B cell (primary cell): ENCODE data around the gene GNA12. TPM values are rescaled to one million over a fixed set of nuclear protein-coding genes. Genes with fewer than 3 reads are reported as not detected.

Experiments
- ATAC-seq: fragments of 200-7000 bp; cut with Tn5 transposase; one replicate; pipeline ENCODE4 v1.10.0; 2021; ENCODE audit warnings: low read depth, mild to moderate bottlenecking, moderate number of reproducible peaks, moderate library complexity
- CTCF ChIA-PET: fragments of 350-600 bp; sonication (Branson Sonifier 250); formaldehyde crosslinking; loops from one replicate; lab custom pipeline; 2021; ENCODE audit warnings: antibody characterized with exemption, inconsistent platforms; lab: Charles Lee
- POLR2A ChIA-PET: fragments of 350-600 bp; sonication (Branson Sonifier 250); formaldehyde crosslinking; loops from one replicate; lab custom pipeline; 2021; ENCODE audit warnings: antibody characterized with exemption; lab: Charles Lee
- DNase-seq: peaks from one replicate; pipeline ENCODE4 v3.0.0; 2013
- H2AFZ ChIP-seq: 2 replicates; pipeline ENCODE4 v1.6.1; 2012; ENCODE audit warnings: mild to moderate bottlenecking, low read depth, low read length; ENCODE audit not compliant: insufficient read depth, poor library complexity, severe bottlenecking
- H3K27ac ChIP-seq, 2 donors: 1 replicate in 1 of 2; 2 replicates in 1 of 2; pipeline ENCODE4 v1.5.1; 2012 to 2013; ENCODE audit warnings: low read length in 2 of 2, mild to moderate bottlenecking in 2 of 2, moderate library complexity in 1 of 2
- H3K27me3 ChIP-seq, 4 experiments: fragments of 200-600 bp in 1 of 4; sonication (generic) in 1 of 4; replicated peaks in 1 of 4; 1 replicate in 2 of 4; 2 replicates in 2 of 4; pipeline versions ENCODE4 v1.6.1 to v1.7.0; 2013 to 2016; ENCODE audit warnings: low read length in 3 of 4, mild to moderate bottlenecking in 2 of 4, mixed read lengths in 1 of 4, moderate library complexity in 1 of 4; ENCODE audit not compliant: insufficient read depth in 4 of 4, control insufficient read depth in 3 of 4; ENCODE audit errors: control extremely low read depth in 1 of 4
- H3K36me3 ChIP-seq, 2 experiments: replicated peaks in 1 of 2; 1 replicate in 1 of 2; 2 replicates in 1 of 2; pipeline versions ENCODE4 v1.6.1 to v1.7.1; 2013; ENCODE audit warnings: low read length in 1 of 2; ENCODE audit not compliant: insufficient read depth in 2 of 2, control insufficient read depth in 1 of 2; ENCODE audit errors: control extremely low read depth in 1 of 2, extremely low read depth in 1 of 2
- H3K4me1 ChIP-seq, 2 donors: fragments of 200-600 bp in 1 of 2; sonication (generic) in 1 of 2; 1 replicate in 1 of 2; 2 replicates in 1 of 2; pipeline versions ENCODE4 v1.5.1 to v1.6.1; 2013 to 2017; ENCODE audit warnings: low read length in 2 of 2; ENCODE audit not compliant: control insufficient read depth in 2 of 2, insufficient read depth in 2 of 2
- H3K4me2 ChIP-seq: replicated peaks from 2 replicates; pipeline ENCODE3; 2012; ENCODE audit warnings: mild to moderate bottlenecking, low read depth, low read length; ENCODE audit not compliant: poor library complexity, severe bottlenecking
- H3K4me3 ChIP-seq, 5 experiments: fragments of 200-600 bp in 1 of 5; sonication (generic) in 1 of 5; 1 replicate in 3 of 5; 2 replicates in 2 of 5; pipeline versions ENCODE4 v1.5.1 to v1.7.0; 2011 to 2016; ENCODE audit warnings: low read length in 4 of 5, mild to moderate bottlenecking in 4 of 5, low read depth in 2 of 5, control low read depth in 1 of 5, moderate library complexity in 1 of 5; ENCODE audit not compliant: insufficient read depth in 1 of 5; ENCODE audit errors: control extremely low read depth in 1 of 5, extremely low read depth in 1 of 5
- H3K79me2 ChIP-seq: fragments of 200-600 bp; sonication (generic); one replicate; pipeline ENCODE4 v1.6.0; 2016; ENCODE audit warnings: low read length; ENCODE audit not compliant: control insufficient read depth, insufficient read depth
- H3K9ac ChIP-seq: fragments of 200-600 bp; sonication (generic); 2 replicates; pipeline ENCODE4 v1.6.1; 2017; ENCODE audit warnings: mild to moderate bottlenecking, low read length, moderate library complexity
- H3K9me3 ChIP-seq, 3 donors: one replicate each; pipeline versions ENCODE4 v1.6.1 to v1.7.1; 2013; ENCODE audit warnings: low read length in 2 of 3; ENCODE audit not compliant: control insufficient read depth in 2 of 3, insufficient read depth in 1 of 3; ENCODE audit errors: control extremely low read depth in 1 of 3
- H4K20me1 ChIP-seq: 2 replicates; pipeline ENCODE4 v1.6.0; 2012; ENCODE audit warnings: mild to moderate bottlenecking, low read length; ENCODE audit not compliant: insufficient read depth, control insufficient read depth, poor library complexity, severe bottlenecking
- H3K27ac Mint-ChIP-seq: one replicate; pipeline ENCODE4 v1.8.0; 2021; ENCODE audit warnings: mixed read lengths
- H3K27me3 Mint-ChIP-seq: one replicate; pipeline ENCODE4 v1.8.0; 2021; ENCODE audit warnings: mixed read lengths
- H3K4me1 Mint-ChIP-seq: one replicate; pipeline ENCODE4 v1.8.0; 2021; ENCODE audit warnings: mixed read lengths
- H3K4me3 Mint-ChIP-seq: one replicate; pipeline ENCODE4 v1.8.0; 2021; ENCODE audit warnings: mixed read lengths
- H3K9me3 Mint-ChIP-seq: one replicate; pipeline ENCODE4 v1.8.0; 2022; ENCODE audit warnings: mixed read lengths; ENCODE audit not compliant: insufficient read depth
- EZH2 ChIP-seq: IDR thresholded peaks from 2 replicates; pipeline ENCODE4 v1.6.1; 2012; ENCODE audit warnings: borderline replicate concordance, low read depth, mild to moderate bottlenecking, moderate library complexity, low read length; ENCODE audit not compliant: insufficient read depth, poor library complexity, severe bottlenecking
- WGBS: methylation state at CpG from one replicate; pipeline ENCODE4 v1.1.5; 2013; ENCODE audit warnings: missing lambda C conversion rate; ENCODE audit not compliant: insufficient coverage; 5-methylcytosine and 5-hydroxymethylcytosine counted together
- intact Hi-C: fragments of 100-400 bp; cut with micrococcal nuclease; formaldehyde crosslinking; loops from one replicate; pipeline ENCODE4 v1.10.0; 2022
- polyA plus RNA-seq: library from polyadenylated mRNA; depleted of rRNA; stranded (reverse); fragments of >200 nt; gene quantifications from 2 replicates; pipeline ENCODE4 v1.2.3, GENCODE V29; 2012
- total RNA-seq, 2 donors: library from RNA; stranded (reverse); fragments of 120-200 nt in 1 of 2; gene quantifications; 1 replicate in 1 of 2; 2 replicates in 1 of 2; pipeline versions ENCODE4 v1.2.3 to v1.2.4, GENCODE V29; 2013 to 2022
- TF ChIP-seq, protein P1 (sequence below): fragments of 200-600 bp; IDR thresholded peaks from one replicate; pipeline ENCODE4 v1.8.0; 2022; ENCODE audit warnings: antibody characterized with exemption, mild to moderate bottlenecking

GNA12 gene
- total and polyA plus RNA-seq, 2 donors (not counting 1 experiment from before 2014, with no cell fraction given), result 34.6 to 110 TPM

DNA sequence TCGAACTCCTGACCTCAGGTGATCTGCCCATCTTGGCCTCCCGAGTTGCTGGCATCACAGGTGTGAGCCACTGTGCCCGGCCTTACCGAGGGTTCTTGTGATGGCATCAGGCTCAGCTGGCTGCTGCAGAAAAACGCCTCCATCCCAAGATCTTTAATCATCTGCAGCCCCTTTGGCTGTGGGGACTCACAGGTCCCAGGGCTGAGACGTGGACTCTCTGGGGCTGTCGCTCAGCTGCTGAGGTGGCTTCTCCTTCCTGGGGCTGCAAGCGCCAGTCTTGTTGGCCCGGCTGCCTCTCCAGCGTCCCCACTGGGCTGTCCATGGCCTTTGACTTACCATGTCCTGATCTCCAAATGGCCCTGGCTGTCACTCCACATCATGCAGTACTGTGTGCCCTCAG lies 136.1 kb downstream of the GNA12 start:
- ATAC-seq (no peak), DNase-seq (no peak)
- Mint-ChIP-seq H3K27ac (peak overlapping the region; percentile 32), H3K4me1 (peaks cover 34% of the 10 kb centered on the region), H3K27me3 (no peaks in the 10 kb centered on the region), H3K4me3 (no peak overlapping the region), H3K9me3 (no peaks in the 10 kb centered on the region)
- peaks cover 0 to 9% (median 0%) of the 10 kb centered on the region in 3 donors for H3K9me3 ChIP-seq
- H4K20me1 ChIP-seq, result no peaks in the 10 kb centered on the region
- no peak for TF ChIP-seq EZH2
- TF ChIP-seq, protein P1, sequence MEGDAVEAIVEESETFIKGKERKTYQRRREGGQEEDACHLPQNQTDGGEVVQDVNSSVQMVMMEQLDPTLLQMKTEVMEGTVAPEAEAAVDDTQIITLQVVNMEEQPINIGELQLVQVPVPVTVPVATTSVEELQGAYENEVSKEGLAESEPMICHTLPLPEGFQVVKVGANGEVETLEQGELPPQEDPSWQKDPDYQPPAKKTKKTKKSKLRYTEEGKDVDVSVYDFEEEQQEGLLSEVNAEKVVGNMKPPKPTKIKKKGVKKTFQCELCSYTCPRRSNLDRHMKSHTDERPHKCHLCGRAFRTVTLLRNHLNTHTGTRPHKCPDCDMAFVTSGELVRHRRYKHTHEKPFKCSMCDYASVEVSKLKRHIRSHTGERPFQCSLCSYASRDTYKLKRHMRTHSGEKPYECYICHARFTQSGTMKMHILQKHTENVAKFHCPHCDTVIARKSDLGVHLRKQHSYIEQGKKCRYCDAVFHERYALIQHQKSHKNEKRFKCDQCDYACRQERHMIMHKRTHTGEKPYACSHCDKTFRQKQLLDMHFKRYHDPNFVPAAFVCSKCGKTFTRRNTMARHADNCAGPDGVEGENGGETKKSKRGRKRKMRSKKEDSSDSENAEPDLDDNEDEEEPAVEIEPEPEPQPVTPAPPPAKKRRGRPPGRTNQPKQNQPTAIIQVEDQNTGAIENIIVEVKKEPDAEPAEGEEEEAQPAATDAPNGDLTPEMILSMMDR, result no peak
- WGBS, result 97% methylated on average over 10 of the region's 10 CpGs
- no peak overlapping the region for H2AFZ ChIP-seq
- CTCF ChIA-PET, result interaction anchor here (1.4 to 7.2 kb wide), 9 partner anchors 9 to 257 kb away, joined by 3 to 128 read pairs (median 50); no protein-coding TSS in a partner anchor
- H3K4me1 ChIP-seq, result peaks cover 29 to 39% of the 10 kb centered on the region in 2 donors
- POLR2A ChIA-PET, result interaction anchor here (0.6 to 2.9 kb wide), 2 partner anchors 9 to 48 kb away, joined by 5 to 24 read pairs; no protein-coding TSS in a partner anchor
- no peak overlapping the region for H3K27ac ChIP-seq
- no peak overlapping the region for H3K4me2 ChIP-seq
- no peak overlapping the region for H3K4me3 ChIP-seq
- H3K79me2 ChIP-seq, result peaks cover 3% of the 10 kb centered on the region
- H3K36me3 ChIP-seq, result peaks cover 0 to 6% of the 10 kb centered on the region in 2 experiments
- no peak overlapping the region for H3K9ac ChIP-seq
- H3K27me3 ChIP-seq, result no peaks in the 10 kb centered on the region
- intact Hi-C loops, result no loop called here

DNA sequence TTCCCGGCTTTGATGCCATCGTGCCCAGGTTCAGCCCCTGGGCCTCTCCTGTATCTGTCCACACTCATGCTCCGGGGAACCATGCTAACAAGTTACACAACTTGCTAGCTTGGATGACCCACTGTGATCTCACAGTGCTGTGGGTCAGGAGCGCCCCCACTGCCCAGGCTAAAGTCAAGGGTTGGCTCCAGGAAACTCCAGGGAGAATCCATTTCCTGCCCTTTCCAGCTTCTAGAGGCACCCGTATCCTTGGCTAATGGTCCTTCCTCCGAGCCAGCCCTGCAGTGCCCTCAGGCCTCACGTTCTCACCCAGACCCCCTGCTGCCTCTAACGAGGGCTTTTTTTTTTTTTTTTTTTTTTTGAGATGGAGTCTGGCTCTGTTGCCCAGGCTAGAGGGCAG lies 136.6 kb downstream of the GNA12 start:
- H3K27me3 Mint-ChIP-seq, result no peaks in the 10 kb centered on the region
- Histone ChIP-seq H3K27me3 (no peaks in the 10 kb centered on the region), H3K9ac (no peak overlapping the region), H3K9me3 (peaks cover 0 to 9% (median 0%) of the 10 kb centered on the region in 3 donors), H3K4me3 (no peak overlapping the region), H3K4me2 (no peak overlapping the region), H2AFZ (no peak overlapping the region), H3K36me3 (peaks cover 0 to 3% of the 10 kb centered on the region in 2 experiments), H3K4me1 (peaks cover 29 to 39% of the 10 kb centered on the region in 2 donors), H3K79me2 (peaks cover 3% of the 10 kb centered on the region), H3K27ac (no peak overlapping the region), H4K20me1 (no peaks in the 10 kb centered on the region)
- POLR2A ChIA-PET, result no interaction called here
- TF ChIP-seq, protein P1, result no peak
- TF ChIP-seq EZH2, result no peak
- CTCF ChIA-PET, result interaction anchor here (0.5 to 7.2 kb wide), 6 partner anchors 13 to 199 kb away, joined by 3 to 128 read pairs (median 14); no protein-coding TSS in a partner anchor
- 98% methylated on average over 4 of the region's 8 CpGs for WGBS
- H3K9me3 Mint-ChIP-seq, result no peaks in the 10 kb centered on the region
- no peak overlapping the region for H3K27ac Mint-ChIP-seq
- ATAC-seq (no peak), DNase-seq (no peak)
- no peak overlapping the region for H3K4me3 Mint-ChIP-seq
- H3K4me1 Mint-ChIP-seq, result peaks cover 34% of the 10 kb centered on the region
- intact Hi-C loops, result no loop called here
